HCT116 (cell line): ENCODE data around the gene SLC6A11. TPM values are rescaled to one million over a fixed set of nuclear protein-coding genes. Genes with fewer than 3 reads are reported as not detected.

Source experiments
- ATAC-seq: fragments of 200-7000 bp; cut with Tn5 transposase; 2 replicates; pipeline ENCODE4 v1.9.1; 2020; ENCODE audit warnings: mild to moderate bottlenecking, moderate library complexity
- BruUV-seq: library from RNA; stranded (reverse); fragments of 400-500 nt; replicated peaks from 2 replicates; lab custom pipeline; 2021; lab: Mats Ljungman, UMichigan
- CTCF ChIA-PET: fragments of 300-600 bp; sonication (Branson Sonifier 250); formaldehyde crosslinking; loops from one replicate; lab custom pipeline; 2021; ENCODE audit warnings: antibody characterized with exemption; lab: Charles Lee
- POLR2A ChIA-PET: fragments of 300-600, 350-600 bp; sonication (Branson Sonifier 250); formaldehyde crosslinking; loops from one replicate; lab custom pipeline; 2021; ENCODE audit warnings: antibody characterized with exemption; lab: Charles Lee
- RAD21 ChIA-PET, 2 experiments: fragments of 300-600 bp; sonication (Branson Sonifier 250); formaldehyde crosslinking; loops; one replicate each; lab custom pipeline; 2023; ENCODE audit warnings: low total read pairs in 2 of 2; ENCODE audit not compliant: uncharacterized antibody in 2 of 2, unreplicated experiment in 2 of 2, low non-redundant PET in 1 of 2; lab: Charles Lee
- DNase-seq: peaks from one replicate; pipeline ENCODE4 v3.0.0-alpha.2; 2010; ENCODE audit warnings: low read depth, low spot score
- H2AFZ ChIP-seq: fragments of 200-600 bp; shearing (Covaris generic), sonication (generic); 2 replicates; pipeline ENCODE4 v1.6.1; 2017; ENCODE audit warnings: low read depth, mixed run types, mixed read lengths, antibody characterized with exemption, low read length; ENCODE audit not compliant: poor library complexity, severe bottlenecking
- H3K27ac ChIP-seq: 2 replicates; pipeline ENCODE4 v1.5.1; 2012; ENCODE audit warnings: low read depth, low read length
- H3K27me3 ChIP-seq: fragments of 200-600 bp; sonication (generic); 2 replicates; pipeline ENCODE4 v1.6.1; 2016; ENCODE audit warnings: mixed run types, low read length, mixed read lengths; ENCODE audit not compliant: insufficient read depth
- H3K36me3 ChIP-seq, 2 experiments: fragments of 200-500 bp in 1 of 2; fragments of 200-600 bp in 1 of 2; sonication (Bioruptor generic) in 1 of 2; sonication (generic) in 1 of 2; 2 replicates each; pipeline versions ENCODE4 v1.5.1 to v1.6.1; 2014 to 2016; ENCODE audit warnings: low read length in 2 of 2, inconsistent platforms in 1 of 2, mixed read lengths in 1 of 2, mixed run types in 1 of 2; ENCODE audit not compliant: insufficient read depth in 2 of 2, control insufficient read depth in 1 of 2
- H3K4me1 ChIP-seq, 2 experiments: fragments of 200-600 bp in 1 of 2; sonication (generic) in 1 of 2; 2 replicates each; pipeline versions ENCODE4 v1.5.1 to v1.6.1; 2012 to 2017; ENCODE audit warnings: low read length in 2 of 2, inconsistent platforms in 1 of 2, mild to moderate bottlenecking in 1 of 2, mixed read lengths in 1 of 2, mixed run types in 1 of 2, moderate library complexity in 1 of 2; ENCODE audit not compliant: insufficient read depth in 2 of 2, control insufficient read depth in 1 of 2
- H3K4me2 ChIP-seq: fragments of 200-600 bp; sonication (generic); 2 replicates; pipeline ENCODE4 v1.6.1; 2017; ENCODE audit warnings: mixed run types, low read length, mixed read lengths
- H3K4me3 ChIP-seq, 2 experiments: fragments of 200-600 bp in 1 of 2; sonication (generic) in 1 of 2; replicated peaks in 1 of 2; 2 replicates each; pipeline ENCODE4 v1.5.1; 2011 to 2016; ENCODE audit warnings: low read length in 2 of 2, control low read depth in 1 of 2, low read depth in 1 of 2, mild to moderate bottlenecking in 1 of 2, mixed read lengths in 1 of 2, mixed run types in 1 of 2
- H3K79me2 ChIP-seq: fragments of 200-600 bp; sonication (generic); 2 replicates; pipeline ENCODE4 v1.6.1; 2017; ENCODE audit warnings: mild to moderate bottlenecking, mixed run types, low read length, moderate library complexity, mixed read lengths; ENCODE audit not compliant: insufficient read depth
- H3K9ac ChIP-seq: fragments of 200-600 bp; sonication (generic); 2 replicates; pipeline ENCODE4 v1.6.1; 2016; ENCODE audit warnings: low read length, mixed read lengths
- H3K9me2 ChIP-seq: fragments of 200-600 bp; sonication (generic), shearing (Covaris generic); 2 replicates; pipeline ENCODE4 v1.6.1; 2017; ENCODE audit warnings: mixed run types, mild to moderate bottlenecking, moderate library complexity; ENCODE audit not compliant: insufficient read depth
- H3K9me3 ChIP-seq, 2 experiments: fragments of 200-500 bp in 1 of 2; fragments of 200-600 bp in 1 of 2; sonication (Bioruptor generic) in 1 of 2; sonication (generic) in 1 of 2; 2 replicates each; pipeline ENCODE4 v1.6.1; 2014 to 2017; ENCODE audit warnings: low read length in 2 of 2, mixed read lengths in 2 of 2, inconsistent platforms in 1 of 2, low read depth in 1 of 2, mild to moderate bottlenecking in 1 of 2, mixed run types in 1 of 2, moderate library complexity in 1 of 2; ENCODE audit not compliant: control insufficient read depth in 1 of 2, insufficient read depth in 1 of 2
- H4K20me1 ChIP-seq: fragments of 200-600 bp; sonication (generic), shearing (Covaris generic); 2 replicates; pipeline ENCODE4 v1.6.1; 2017; ENCODE audit warnings: mixed run types, mild to moderate bottlenecking, moderate library complexity; ENCODE audit not compliant: insufficient read depth
- CBX3 ChIP-seq: IDR thresholded peaks from 2 replicates; pipeline ENCODE4 v1.6.1; 2012; ENCODE audit warnings: low read depth
- CEBPB ChIP-seq: IDR thresholded peaks from 2 replicates; pipeline ENCODE4 v1.6.1; 2012; ENCODE audit warnings: low read depth
- FOSL1 ChIP-seq: IDR thresholded peaks from 2 replicates; pipeline ENCODE4 v1.6.1; 2012; ENCODE audit warnings: low read depth
- POLR2A ChIP-seq: IDR thresholded peaks from 2 replicates; pipeline ENCODE4 v1.7.0; 2011; ENCODE audit warnings: borderline replicate concordance; ENCODE audit not compliant: insufficient read depth, insufficient read length; ENCODE audit errors: extremely low read depth
- intact Hi-C: fragments of 100-400 bp; cut with micrococcal nuclease; formaldehyde crosslinking; loops from 2 replicates; pipeline ENCODE4 v1.10.0; 2022
- total RNA-seq: library from RNA; stranded (reverse); gene quantifications from one replicate; pipeline ENCODE4 v1.2.1, GENCODE V29; 2021; ENCODE audit not compliant: unreplicated experiment

SLC6A11 gene
- total RNA-seq, 1 experiment from 2014 or later, result not detected

- Histone ChIP-seq H2AFZ (no peak overlapping the region), H3K36me3 (no peaks in the 10 kb centered on the region), H3K4me3 (no peak overlapping the region), H3K9ac (no peak overlapping the region), H3K9me2 (no peaks in the 10 kb centered on the region), H3K4me2 (no peak overlapping the region), H3K9me3 (peaks cover 0 to 11% of the 10 kb centered on the region in 2 experiments; a peak in 2 of 4 replicates), H3K27ac (no peak overlapping the region), H4K20me1 (no peaks in the 10 kb centered on the region), H3K27me3 (peaks cover 25% of the 10 kb centered on the region), H3K4me1 (no peaks in the 10 kb centered on the region), H3K79me2 (no peaks in the 10 kb centered on the region)
- intact Hi-C loops, result no loop called here
- no peak for DNase-seq
- POLR2A ChIA-PET, result no interaction called here
- TF ChIP-seq CEBPB (no peak), POLR2A (no peak)
- CTCF ChIA-PET, result no interaction called here
- no peak for ATAC-seq
- no TSS peak for BruUV-seq
- RAD21 ChIA-PET, result no interaction called here
Observed at GRCh38 chr3:10901296-10901945, 85.4 kb downstream of the SLC6A11 start.

- intact Hi-C loops, result no loop called here
- Histone ChIP-seq H3K9me2 (no peaks in the 10 kb centered on the region), H3K9me3 (peaks cover 10 to 19% of the 10 kb centered on the region in 2 experiments; a peak in 2 of 4 replicates), H3K9ac (no peak overlapping the region), H3K4me3 (no peak overlapping the region), H3K27me3 (peaks cover 20% of the 10 kb centered on the region), H3K27ac (no peak overlapping the region), H3K4me2 (no peak overlapping the region), H3K36me3 (no peaks in the 10 kb centered on the region), H2AFZ (no peak overlapping the region), H4K20me1 (no peaks in the 10 kb centered on the region), H3K79me2 (no peaks in the 10 kb centered on the region), H3K4me1 (no peaks in the 10 kb centered on the region)
- BruUV-seq, result no TSS peak
- TF ChIP-seq FOSL1 (no peak), CBX3 (peak; percentile 28; the same call in 1 of the 2 replicates)
- ChIA-PET RAD21 (no interaction called here), CTCF (no interaction called here), POLR2A (no interaction called here)
- ATAC-seq, result no peak
- peak; percentile 6 for DNase-seq
Observed at GRCh38 chr3:10907262-10907661, 91.2 kb downstream of the SLC6A11 start.
